Left ventricle myocardium inferior (tissue), 1 donor: ENCODE results near the gene FAM98A. TPM values are rescaled to one million over a fixed set of nuclear protein-coding genes. Genes with fewer than 3 reads are reported as not detected.

Experiments
- DNase-seq: peaks from one replicate; pipeline ENCODE4 v3.0.0-alpha.2; 2020
- H3K27ac ChIP-seq: fragments of 200-600 bp; replicated peaks from 2 replicates; pipeline ENCODE4 v1.8.0; 2021
- H3K27me3 ChIP-seq: fragments of 200-600 bp; 2 replicates; pipeline ENCODE4 v1.8.0; 2021; ENCODE audit warnings: low read depth
- H3K36me3 ChIP-seq: fragments of 200-600 bp; 2 replicates; pipeline ENCODE4 v1.8.0; 2021
- H3K4me1 ChIP-seq: fragments of 200-600 bp; 2 replicates; pipeline ENCODE4 v1.8.0; 2021
- H3K4me3 ChIP-seq: fragments of 200-600 bp; 2 replicates; pipeline ENCODE4 v1.8.0; 2021; ENCODE audit warnings: mild to moderate bottlenecking, moderate library complexity
- H3K9me3 ChIP-seq: fragments of 200-600 bp; replicated peaks from 2 replicates; pipeline ENCODE4 v1.8.0; 2021
- CTCF ChIP-seq: fragments of 200-600 bp; IDR thresholded peaks from 2 replicates; pipeline ENCODE4 v1.8.0; 2021; ENCODE audit warnings: antibody characterized with exemption, mild to moderate bottlenecking, borderline replicate concordance
- intact Hi-C: fragments of 100-400 bp; cut with micrococcal nuclease; formaldehyde crosslinking; loops from one replicate; pipeline ENCODE4 v1.11.0; 2022
- total RNA-seq: library from RNA; stranded (reverse); fragmentation: NEBNext Ultra II Directional; extraction: Animal tissue kit (Norgen Biotek cat#: 25700); gene quantifications from one replicate; pipeline ENCODE4 v1.2.1, GENCODE V29; 2021
- donor health status: DM: no; HTN: yes; CAD: no; lungs with severe emphysema.

The FAM98A gene
- total RNA-seq, 1 donor from 2014 or later, result 84.8 TPM

GRCh38 chr2:33577084-33577483, 22.0 kb downstream of the FAM98A start:
- H3K27ac ChIP-seq, result no peak overlapping the region
- H3K36me3 ChIP-seq, result no peaks in the 10 kb centered on the region
- peaks cover 13% of the 10 kb centered on the region for H3K4me1 ChIP-seq
- intact Hi-C loops, result no loop called here
- no peak for TF ChIP-seq CTCF
- H3K9me3 ChIP-seq, result no peaks in the 10 kb centered on the region
- no peak overlapping the region for H3K4me3 ChIP-seq
- no peaks in the 10 kb centered on the region for H3K27me3 ChIP-seq
- DNase-seq, result no peak

GRCh38 chr2:33573657-33574056, 25.4 kb downstream of the FAM98A start:
- intact Hi-C loops, result no loop called here
- Histone ChIP-seq H3K27me3 (no peaks in the 10 kb centered on the region), H3K4me3 (no peak overlapping the region), H3K9me3 (no peaks in the 10 kb centered on the region), H3K27ac (no peak overlapping the region), H3K36me3 (no peaks in the 10 kb centered on the region), H3K4me1 (no peaks in the 10 kb centered on the region)
- DNase-seq, result no peak
- TF ChIP-seq CTCF, result no peak

- Histone ChIP-seq H3K4me3 (no peak overlapping the region), H3K27ac (no peak overlapping the region), H3K4me1 (no peaks in the 10 kb centered on the region), H3K9me3 (no peaks in the 10 kb centered on the region), H3K27me3 (no peaks in the 10 kb centered on the region), H3K36me3 (no peaks in the 10 kb centered on the region)
- no peak for TF ChIP-seq CTCF
- intact Hi-C loops, result no loop called here
- no peak for DNase-seq
Measured at GRCh38 chr2:33570681-33571080, 28.4 kb downstream of the FAM98A start.

- TF ChIP-seq CTCF, result no peak
- Histone ChIP-seq H3K36me3 (peaks cover 55% of the 10 kb centered on the region), H3K27ac (no peak overlapping the region), H3K4me3 (no peak overlapping the region), H3K9me3 (no peaks in the 10 kb centered on the region), H3K27me3 (no peaks in the 10 kb centered on the region), H3K4me1 (peaks cover 18% of the 10 kb centered on the region)
- DNase-seq, result no peak
- intact Hi-C loops, result no loop called here
Measured at GRCh38 chr2:33561872-33562271, 37.2 kb downstream of the FAM98A start.

GRCh38 chr2:33560017-33560416, 39.1 kb downstream of the FAM98A start:
- Histone ChIP-seq H3K27ac (no peak overlapping the region), H3K27me3 (no peaks in the 10 kb centered on the region), H3K4me1 (peaks cover 27% of the 10 kb centered on the region), H3K4me3 (no peak overlapping the region), H3K9me3 (no peaks in the 10 kb centered on the region), H3K36me3 (peaks cover 48% of the 10 kb centered on the region)
- intact Hi-C loops, result no loop called here
- no peak for DNase-seq
- TF ChIP-seq CTCF, result no peak

- Histone ChIP-seq H3K4me1 (peaks cover 34% of the 10 kb centered on the region), H3K27ac (peak overlapping the region; percentile 10), H3K9me3 (no peaks in the 10 kb centered on the region), H3K4me3 (no peak overlapping the region), H3K36me3 (peaks cover 42% of the 10 kb centered on the region), H3K27me3 (no peaks in the 10 kb centered on the region)
- intact Hi-C loops, result no loop called here
- no peak for TF ChIP-seq CTCF
- DNase-seq, result no peak
Measured at GRCh38 chr2:33559328-33559727, 39.8 kb downstream of the FAM98A start.
